ENCODE results near the gene OTOG.

OTOG gene

DNA sequence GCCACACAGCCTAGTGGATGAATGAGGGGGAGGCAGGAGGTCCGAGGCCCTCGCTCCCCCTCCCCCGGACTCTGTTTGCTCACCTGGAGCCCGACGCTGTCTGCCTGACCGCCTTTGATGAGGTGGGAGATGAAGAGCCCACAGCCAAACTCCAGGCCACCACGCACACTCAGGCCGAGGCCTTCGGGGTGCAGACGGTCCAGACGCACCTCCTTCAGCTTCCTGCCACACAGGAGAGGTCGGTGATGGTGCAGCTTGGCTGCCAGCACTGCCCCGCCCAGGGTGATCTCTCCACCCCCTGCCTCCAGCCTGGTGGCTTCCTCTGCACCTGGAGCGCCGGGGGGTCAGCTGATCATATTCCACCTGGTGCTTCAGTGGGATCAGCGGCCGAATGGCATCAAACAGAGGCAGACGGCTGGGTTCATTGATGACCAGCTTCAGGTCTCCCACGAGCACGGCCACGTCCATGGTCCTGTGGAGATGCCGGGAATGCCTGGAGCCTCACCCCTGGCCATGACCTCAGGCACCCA lies 15.9 kb upstream of the OTOG start:
- TF ChIP-seq, protein P1, sequence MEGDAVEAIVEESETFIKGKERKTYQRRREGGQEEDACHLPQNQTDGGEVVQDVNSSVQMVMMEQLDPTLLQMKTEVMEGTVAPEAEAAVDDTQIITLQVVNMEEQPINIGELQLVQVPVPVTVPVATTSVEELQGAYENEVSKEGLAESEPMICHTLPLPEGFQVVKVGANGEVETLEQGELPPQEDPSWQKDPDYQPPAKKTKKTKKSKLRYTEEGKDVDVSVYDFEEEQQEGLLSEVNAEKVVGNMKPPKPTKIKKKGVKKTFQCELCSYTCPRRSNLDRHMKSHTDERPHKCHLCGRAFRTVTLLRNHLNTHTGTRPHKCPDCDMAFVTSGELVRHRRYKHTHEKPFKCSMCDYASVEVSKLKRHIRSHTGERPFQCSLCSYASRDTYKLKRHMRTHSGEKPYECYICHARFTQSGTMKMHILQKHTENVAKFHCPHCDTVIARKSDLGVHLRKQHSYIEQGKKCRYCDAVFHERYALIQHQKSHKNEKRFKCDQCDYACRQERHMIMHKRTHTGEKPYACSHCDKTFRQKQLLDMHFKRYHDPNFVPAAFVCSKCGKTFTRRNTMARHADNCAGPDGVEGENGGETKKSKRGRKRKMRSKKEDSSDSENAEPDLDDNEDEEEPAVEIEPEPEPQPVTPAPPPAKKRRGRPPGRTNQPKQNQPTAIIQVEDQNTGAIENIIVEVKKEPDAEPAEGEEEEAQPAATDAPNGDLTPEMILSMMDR (IDR thresholded peaks at IDR 0.05; ENCODE audit: borderline replicate concordance, insufficient read depth, low read depth, low read length) = no peak
- H3K4me3 ChIP-seq (ENCODE audit: low read depth, low read length) = no peak overlapping the region

DNA sequence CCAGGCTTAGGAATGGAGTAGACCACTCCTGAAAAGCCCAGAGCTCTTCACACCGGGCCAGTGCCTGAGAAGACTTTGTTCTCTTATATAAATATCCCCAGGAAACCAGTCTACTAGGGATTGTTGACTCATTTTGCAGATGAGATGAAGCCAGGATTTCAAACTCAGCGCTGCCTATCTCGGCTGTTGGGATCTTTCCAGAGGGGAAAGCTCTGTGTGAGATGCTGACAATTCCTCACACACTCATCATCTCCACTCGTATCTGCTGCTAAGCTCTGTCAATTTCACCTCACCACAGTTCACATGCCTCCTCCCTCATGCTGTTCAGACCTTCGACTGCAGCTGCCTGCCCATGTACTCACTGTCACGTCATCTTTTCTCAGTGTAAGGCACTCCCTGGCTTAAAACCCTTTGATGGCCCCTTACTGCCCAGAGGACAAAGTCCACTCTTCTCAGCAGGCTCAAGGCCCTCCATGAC lies 15.4 kb upstream of the OTOG start:
- TF ChIP-seq, protein P1 (IDR thresholded peaks at IDR 0.05; ENCODE audit: borderline replicate concordance, insufficient read depth, low read depth, low read length) = no peak
- no peak overlapping the region for H3K4me3 ChIP-seq (ENCODE audit: low read depth, low read length)

DNA sequence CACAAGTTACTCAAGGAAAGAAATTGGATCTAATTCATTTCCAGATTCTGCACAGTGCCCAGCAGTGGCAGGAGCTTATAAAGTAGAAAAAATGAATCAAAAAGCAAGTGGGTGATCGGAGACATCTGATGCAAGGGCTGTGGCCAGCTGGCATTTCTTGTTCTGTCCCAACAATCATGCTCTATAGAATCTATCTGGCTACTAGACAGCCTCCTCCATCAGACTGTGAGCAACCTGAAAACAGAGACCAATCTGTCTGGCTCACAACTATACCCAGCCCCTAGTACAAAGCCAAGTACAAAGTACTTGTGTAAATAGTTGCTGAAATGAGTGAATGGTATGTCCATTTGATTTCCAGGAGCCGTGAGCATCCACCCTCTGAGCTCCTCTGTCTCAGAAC lies 14.3 kb upstream of the OTOG start:
- no peak overlapping the region for H3K4me3 ChIP-seq (ENCODE audit: low read depth, low read length)
- TF ChIP-seq, protein P1 (IDR thresholded peaks at IDR 0.05; ENCODE audit: borderline replicate concordance, insufficient read depth, low read depth, low read length) = no peak

DNA sequence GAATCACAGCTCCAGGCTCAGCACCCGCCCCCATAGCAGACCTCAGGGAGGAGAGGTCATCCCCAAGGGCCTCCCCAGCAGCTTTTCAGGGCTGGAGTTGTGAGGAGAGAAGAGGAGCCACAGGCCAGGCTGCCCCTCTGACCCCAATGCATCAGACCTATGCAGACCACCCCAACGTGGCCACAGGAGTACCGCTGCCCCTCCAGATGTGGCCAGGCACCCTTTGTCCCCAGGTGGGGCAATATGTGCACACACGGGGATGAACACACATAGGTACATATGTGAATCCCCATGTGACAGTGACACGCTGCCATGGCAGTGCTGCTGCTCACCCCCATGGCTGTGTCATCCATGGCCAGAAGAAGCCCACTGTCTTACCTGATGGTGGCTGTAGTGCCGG lies 13.7 kb upstream of the OTOG start:
- no peak overlapping the region for H3K4me3 ChIP-seq (ENCODE audit: low read depth, low read length)
- TF ChIP-seq, protein P1 (IDR thresholded peaks at IDR 0.05; ENCODE audit: borderline replicate concordance, insufficient read depth, low read depth, low read length) = no peak

DNA sequence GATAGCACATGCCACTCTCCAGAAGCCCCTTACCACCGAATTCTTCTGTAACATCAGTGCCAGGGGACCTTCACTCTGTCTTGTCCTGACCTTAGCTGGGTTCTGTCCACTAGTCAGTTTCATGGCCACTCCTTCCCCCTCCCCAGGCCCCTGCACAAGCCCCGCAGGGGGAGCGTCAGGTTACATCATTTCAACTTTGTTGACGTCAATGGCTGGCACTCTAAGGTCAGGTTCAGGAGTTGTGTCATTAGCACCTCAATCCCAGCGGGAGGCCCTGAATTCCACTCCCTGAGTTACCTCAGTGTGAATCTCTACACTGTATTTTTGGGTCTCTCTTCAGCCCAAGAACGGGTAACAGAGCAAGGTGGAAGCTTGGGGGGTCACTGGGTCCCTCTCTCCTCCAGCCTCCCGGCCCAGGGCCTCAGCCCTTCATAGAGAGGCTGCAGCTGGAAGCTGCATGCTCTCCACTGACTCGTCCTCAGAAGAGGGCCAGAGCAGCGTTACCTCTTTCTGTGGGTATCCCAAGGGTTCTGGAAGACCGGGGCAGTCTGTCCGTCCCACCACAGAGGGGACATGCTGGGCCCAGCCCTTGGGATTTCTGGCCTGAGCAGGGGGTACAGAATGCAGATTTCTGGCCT lies 13.2 kb upstream of the OTOG start:
- H3K4me3 ChIP-seq (ENCODE audit: low read depth, low read length) = no peak overlapping the region
- TF ChIP-seq, protein P1 (IDR thresholded peaks at IDR 0.05; ENCODE audit: borderline replicate concordance, insufficient read depth, low read depth, low read length) = no peak

DNA sequence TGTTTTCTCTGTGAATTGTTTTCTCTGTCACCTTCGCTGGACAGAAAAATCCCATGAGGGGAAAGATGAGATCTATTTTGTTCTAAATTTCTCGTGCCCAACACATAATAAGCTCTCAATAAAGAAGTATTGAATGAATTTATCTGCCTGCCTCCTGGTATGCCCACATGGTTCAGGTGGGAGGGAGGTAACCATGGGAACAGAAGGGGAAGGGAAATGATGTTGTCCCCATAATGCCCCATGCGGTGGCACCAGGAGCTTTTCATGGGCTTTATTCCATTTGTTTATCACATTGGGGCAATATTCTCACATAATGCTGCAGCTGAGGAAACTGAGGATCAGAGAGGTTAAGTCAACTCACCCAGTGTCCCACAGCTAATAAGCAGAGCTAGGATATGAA lies 11.6 kb upstream of the OTOG start:
- H3K4me3 ChIP-seq (ENCODE audit: low read depth, low read length) = no peak overlapping the region
- TF ChIP-seq, protein P1 (IDR thresholded peaks at IDR 0.05; ENCODE audit: borderline replicate concordance, insufficient read depth, low read depth, low read length) = no peak

DNA sequence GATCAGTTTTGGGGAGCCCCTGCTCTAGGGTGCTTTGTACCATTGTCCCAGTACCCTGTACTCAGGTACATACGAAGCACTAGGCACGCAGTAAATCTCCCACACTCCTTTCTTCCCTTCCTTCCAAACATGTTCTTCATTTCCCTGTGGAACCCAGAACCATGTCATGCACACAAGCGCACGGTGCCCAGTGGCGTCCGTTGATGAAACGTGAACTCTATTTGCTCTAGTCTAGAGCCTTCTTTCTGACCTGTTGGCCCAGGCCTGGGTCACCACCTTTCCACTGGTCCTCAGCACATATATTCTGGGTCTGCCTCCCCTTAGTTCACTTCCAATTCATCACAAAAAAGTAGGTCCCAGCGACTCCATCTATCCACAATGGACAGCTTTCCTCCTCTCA lies 9.8 kb upstream of the OTOG start:
- no peak overlapping the region for H3K4me3 ChIP-seq (ENCODE audit: low read depth, low read length)
- TF ChIP-seq, protein P1 (IDR thresholded peaks at IDR 0.05; ENCODE audit: borderline replicate concordance, insufficient read depth, low read depth, low read length) = no peak

Data from GM12875 (cell line).